Measurements from ENCODE around the gene MCFD2.

DNA sequence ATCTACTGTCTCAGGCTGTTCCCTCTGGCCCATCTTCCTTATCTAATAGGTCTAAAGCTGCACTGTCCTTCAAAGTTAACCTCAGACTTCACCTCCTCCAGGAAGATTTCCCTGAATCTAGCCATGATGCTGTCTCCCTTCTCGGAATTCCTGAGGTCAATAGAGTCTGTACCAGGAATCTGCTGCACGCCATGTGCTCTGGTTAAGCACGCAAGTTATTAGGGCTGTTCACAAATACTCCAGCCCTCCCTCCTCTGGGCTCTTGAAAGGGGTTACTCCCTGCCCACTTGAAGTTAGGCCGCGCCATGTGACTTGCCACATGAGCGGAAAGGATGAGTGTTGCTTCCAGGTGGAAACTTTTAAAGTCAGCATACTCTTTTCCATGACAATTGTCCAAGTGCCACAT lies 43.6 kb downstream of the MCFD2 start:
- TF ChIP-seq, protein P1, sequence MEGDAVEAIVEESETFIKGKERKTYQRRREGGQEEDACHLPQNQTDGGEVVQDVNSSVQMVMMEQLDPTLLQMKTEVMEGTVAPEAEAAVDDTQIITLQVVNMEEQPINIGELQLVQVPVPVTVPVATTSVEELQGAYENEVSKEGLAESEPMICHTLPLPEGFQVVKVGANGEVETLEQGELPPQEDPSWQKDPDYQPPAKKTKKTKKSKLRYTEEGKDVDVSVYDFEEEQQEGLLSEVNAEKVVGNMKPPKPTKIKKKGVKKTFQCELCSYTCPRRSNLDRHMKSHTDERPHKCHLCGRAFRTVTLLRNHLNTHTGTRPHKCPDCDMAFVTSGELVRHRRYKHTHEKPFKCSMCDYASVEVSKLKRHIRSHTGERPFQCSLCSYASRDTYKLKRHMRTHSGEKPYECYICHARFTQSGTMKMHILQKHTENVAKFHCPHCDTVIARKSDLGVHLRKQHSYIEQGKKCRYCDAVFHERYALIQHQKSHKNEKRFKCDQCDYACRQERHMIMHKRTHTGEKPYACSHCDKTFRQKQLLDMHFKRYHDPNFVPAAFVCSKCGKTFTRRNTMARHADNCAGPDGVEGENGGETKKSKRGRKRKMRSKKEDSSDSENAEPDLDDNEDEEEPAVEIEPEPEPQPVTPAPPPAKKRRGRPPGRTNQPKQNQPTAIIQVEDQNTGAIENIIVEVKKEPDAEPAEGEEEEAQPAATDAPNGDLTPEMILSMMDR (IDR thresholded peaks at IDR 0.05; ENCODE audit: insufficient read depth, low read length, poor library complexity, severe bottlenecking) = no peak
- no peak for TF ChIP-seq EZH2phosphoT487 (conservative IDR thresholded peaks at IDR 0.05; ENCODE audit: low read length)
